A549 (cell line): ENCODE results near the gene CCSER1.

Experiments
- NR3C1 ChIP-seq: fragments of >200 bp; sonication (Bioruptor Twin); formaldehyde crosslinking; IDR thresholded peaks from 3 replicates; pipeline ENCODE4 v1.6.1; 2017
- RFX5 ChIP-seq: fragments of 450-650 bp; IDR thresholded peaks from 2 replicates; pipeline ENCODE4 v1.7.1; 2014; ENCODE audit warnings: antibody characterized with exemption, mild to moderate bottlenecking, moderate library complexity
- TF ChIP-seq, protein P1 (sequence below): fragments of >200 bp; sonication (Bioruptor Twin); formaldehyde crosslinking; IDR thresholded peaks from 3 replicates; pipeline ENCODE4 v1.5.1; 2016

DNA sequence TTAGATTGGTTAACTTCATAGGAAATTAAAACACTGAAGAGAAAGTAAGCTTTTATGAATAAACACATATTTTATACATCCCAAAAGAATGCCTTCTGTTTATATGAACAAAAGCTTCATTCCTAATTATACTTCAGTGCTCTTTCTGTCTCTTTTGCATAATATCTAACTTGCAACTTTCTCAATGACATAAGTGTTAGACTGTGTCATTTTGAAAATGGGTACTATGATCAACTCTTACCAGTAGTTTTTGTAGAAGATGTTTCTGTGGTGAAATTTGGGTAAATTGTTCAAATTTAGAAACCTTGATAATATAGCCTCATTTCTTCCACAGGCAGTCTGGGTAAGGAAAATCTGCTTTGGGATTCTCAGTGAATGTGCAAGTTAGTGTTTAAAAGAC lies 991.4 kb downstream of the CCSER1 start:
- TF ChIP-seq RFX5 (no peak), NR3C1 (no peak)
- TF ChIP-seq, protein P1, sequence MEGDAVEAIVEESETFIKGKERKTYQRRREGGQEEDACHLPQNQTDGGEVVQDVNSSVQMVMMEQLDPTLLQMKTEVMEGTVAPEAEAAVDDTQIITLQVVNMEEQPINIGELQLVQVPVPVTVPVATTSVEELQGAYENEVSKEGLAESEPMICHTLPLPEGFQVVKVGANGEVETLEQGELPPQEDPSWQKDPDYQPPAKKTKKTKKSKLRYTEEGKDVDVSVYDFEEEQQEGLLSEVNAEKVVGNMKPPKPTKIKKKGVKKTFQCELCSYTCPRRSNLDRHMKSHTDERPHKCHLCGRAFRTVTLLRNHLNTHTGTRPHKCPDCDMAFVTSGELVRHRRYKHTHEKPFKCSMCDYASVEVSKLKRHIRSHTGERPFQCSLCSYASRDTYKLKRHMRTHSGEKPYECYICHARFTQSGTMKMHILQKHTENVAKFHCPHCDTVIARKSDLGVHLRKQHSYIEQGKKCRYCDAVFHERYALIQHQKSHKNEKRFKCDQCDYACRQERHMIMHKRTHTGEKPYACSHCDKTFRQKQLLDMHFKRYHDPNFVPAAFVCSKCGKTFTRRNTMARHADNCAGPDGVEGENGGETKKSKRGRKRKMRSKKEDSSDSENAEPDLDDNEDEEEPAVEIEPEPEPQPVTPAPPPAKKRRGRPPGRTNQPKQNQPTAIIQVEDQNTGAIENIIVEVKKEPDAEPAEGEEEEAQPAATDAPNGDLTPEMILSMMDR = no peak
